Tibial artery (tissue), 4 donors: Measurements from ENCODE around the gene PGAP2.
"Not testable (repeated sequence)": the region's sequence is repeated elsewhere in the genome, so short reads cannot be mapped to it uniquely, and the experiment has no call there.

Experiments
- DNase-seq, 2 donors: peaks; one replicate each; pipeline ENCODE4 v3.0.0-alpha.2; 2019
- H3K27ac ChIP-seq, 2 donors: fragments of 200-600 bp; sonication (generic) in 1 of 2; 1 replicate in 1 of 2; 2 replicates in 1 of 2; pipeline ENCODE4 v1.5.1; 2018 to 2019; ENCODE audit warnings: mild to moderate bottlenecking in 1 of 2
- H3K27me3 ChIP-seq, 2 donors: fragments of 200-600 bp; sonication (generic) in 1 of 2; one replicate each; pipeline versions ENCODE4 v1.5.1 to v1.6.0; 2016 to 2019
- H3K36me3 ChIP-seq, 3 donors: fragments of 200-600 bp; sonication (generic) in 2 of 3; one replicate each; pipeline ENCODE4 v1.5.1; 2016 to 2019; ENCODE audit warnings: mild to moderate bottlenecking in 2 of 3
- H3K4me1 ChIP-seq, 4 donors: fragments of 200-600 bp; sonication (generic) in 2 of 4; 1 replicate in 3 of 4; 2 replicates in 1 of 4; pipeline ENCODE4 v1.5.1; 2016 to 2019
- H3K4me3 ChIP-seq, 2 donors: fragments of 200-600 bp; sonication (generic) in 1 of 2; 1 replicate in 1 of 2; 2 replicates in 1 of 2; pipeline ENCODE4 v1.5.1; 2018 to 2019; ENCODE audit warnings: mild to moderate bottlenecking in 2 of 2
- H3K9me3 ChIP-seq, 3 donors: fragments of 200-600 bp; sonication (generic) in 1 of 3; one replicate each; pipeline ENCODE4 v1.5.1; 2016 to 2019
- intact Hi-C: fragments of 100-400 bp; cut with DNase I; formaldehyde crosslinking; loops from one replicate; pipeline ENCODE4 v1.15.0; 2023; ENCODE audit warnings: low total_unique reads
- TF ChIP-seq, protein P1 (sequence below), 2 experiments: fragments of 200-600 bp in 1 of 2; fragments of 450-650 bp in 1 of 2; IDR thresholded peaks; one replicate each; pipeline ENCODE4 v1.5.1; 2017 to 2019; ENCODE audit warnings: antibody characterized with exemption in 2 of 2, mild to moderate bottlenecking in 1 of 2, moderate library complexity in 1 of 2

PGAP2 gene

GRCh38 chr11:3855808-3856491 lies 47.6 kb downstream of the PGAP2 start:
- intact Hi-C loops = loop anchor here (2.0 to 5.0 kb wide), 2 partner anchors 91 to 217 kb away; no protein-coding TSS in a partner anchor
- no peaks in the 10 kb centered on the region for H3K36me3 ChIP-seq
- H3K27me3 ChIP-seq = no peaks in the 10 kb centered on the region
- H3K9me3 ChIP-seq = no peaks in the 10 kb centered on the region
- H3K4me1 ChIP-seq = peaks cover 0 to 53% (median 46%) of the 10 kb centered on the region in 4 donors
- TF ChIP-seq, protein P1, sequence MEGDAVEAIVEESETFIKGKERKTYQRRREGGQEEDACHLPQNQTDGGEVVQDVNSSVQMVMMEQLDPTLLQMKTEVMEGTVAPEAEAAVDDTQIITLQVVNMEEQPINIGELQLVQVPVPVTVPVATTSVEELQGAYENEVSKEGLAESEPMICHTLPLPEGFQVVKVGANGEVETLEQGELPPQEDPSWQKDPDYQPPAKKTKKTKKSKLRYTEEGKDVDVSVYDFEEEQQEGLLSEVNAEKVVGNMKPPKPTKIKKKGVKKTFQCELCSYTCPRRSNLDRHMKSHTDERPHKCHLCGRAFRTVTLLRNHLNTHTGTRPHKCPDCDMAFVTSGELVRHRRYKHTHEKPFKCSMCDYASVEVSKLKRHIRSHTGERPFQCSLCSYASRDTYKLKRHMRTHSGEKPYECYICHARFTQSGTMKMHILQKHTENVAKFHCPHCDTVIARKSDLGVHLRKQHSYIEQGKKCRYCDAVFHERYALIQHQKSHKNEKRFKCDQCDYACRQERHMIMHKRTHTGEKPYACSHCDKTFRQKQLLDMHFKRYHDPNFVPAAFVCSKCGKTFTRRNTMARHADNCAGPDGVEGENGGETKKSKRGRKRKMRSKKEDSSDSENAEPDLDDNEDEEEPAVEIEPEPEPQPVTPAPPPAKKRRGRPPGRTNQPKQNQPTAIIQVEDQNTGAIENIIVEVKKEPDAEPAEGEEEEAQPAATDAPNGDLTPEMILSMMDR (IDR thresholded peaks at IDR 0.05) = no peak
- peak overlapping the region; percentile 93 to 98 for H3K27ac ChIP-seq
- DNase-seq = peak; percentile 54 to 77
- peak overlapping the region; percentile 89 to 93 for H3K4me3 ChIP-seq

GRCh38 chr11:3856856-3857553 lies 48.6 kb downstream of the PGAP2 start:
- peaks cover 0 to 62% (median 51%) of the 10 kb centered on the region in 4 donors for H3K4me1 ChIP-seq
- intact Hi-C loops = loop anchor here (5.0 kb wide), 1 partner anchor 90 kb away; no protein-coding TSS in a partner anchor

DNA sequence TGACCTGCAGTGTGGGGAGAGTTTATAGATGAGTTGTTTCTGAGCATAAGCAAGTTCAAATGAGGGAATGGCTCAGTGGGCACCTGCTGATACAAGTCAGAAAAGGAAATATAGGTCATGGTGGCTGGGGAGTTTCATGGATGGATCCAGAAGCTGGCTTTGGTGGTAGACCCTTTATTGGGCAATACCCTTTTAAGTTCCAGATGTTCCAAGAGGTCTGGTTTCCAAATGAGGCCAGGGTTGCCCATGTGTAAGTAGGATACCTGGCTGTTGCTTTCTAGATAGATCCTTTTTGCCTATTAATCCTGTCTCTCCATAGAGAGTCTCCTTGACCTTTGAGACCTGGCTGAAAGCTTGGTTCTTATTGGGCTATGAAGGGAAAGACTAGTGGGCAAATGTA lies 49.3 kb downstream of the PGAP2 start:
- peaks cover 0 to 62% (median 51%) of the 10 kb centered on the region in 4 donors for H3K4me1 ChIP-seq

More at GRCh38 chr11:3856856-3857553, 48.6 kb downstream of the PGAP2 start:
- Histone ChIP-seq H3K27ac (peak overlapping the region; percentile 93 to 98), H3K27me3 (no peaks in the 10 kb centered on the region), H3K36me3 (no peaks in the 10 kb centered on the region), H3K9me3 (no peaks in the 10 kb centered on the region), H3K4me3 (peak overlapping the region; percentile 89 to 93)
- no peak for DNase-seq
- TF ChIP-seq, protein P1 (IDR thresholded peaks at IDR 0.05) = no peak

DNA sequence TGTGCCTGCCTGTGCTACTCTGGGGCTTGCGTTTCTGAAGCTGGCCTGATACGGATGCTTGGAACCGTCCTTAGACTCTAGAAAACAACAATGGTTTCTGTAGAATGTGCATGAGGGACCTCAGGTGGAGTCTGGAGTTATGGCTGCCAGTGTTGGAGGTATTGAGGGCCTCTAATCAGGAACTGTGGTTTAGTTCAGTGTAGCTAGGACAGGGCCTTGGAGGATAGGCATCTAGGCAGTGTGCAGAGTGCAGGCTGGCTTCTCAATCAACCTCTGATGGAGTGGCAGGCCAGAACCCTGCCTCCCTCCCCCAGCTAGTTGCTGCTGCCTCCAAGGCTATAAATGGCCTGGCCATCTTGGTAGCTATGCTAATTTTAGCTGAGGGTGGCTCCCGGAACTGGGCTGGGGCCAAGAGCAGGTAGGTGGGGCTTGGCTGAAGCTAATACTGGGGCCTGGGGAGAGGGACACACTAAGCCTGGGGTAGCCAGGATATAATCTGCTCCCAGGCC lies 51.1 kb downstream of the PGAP2 start:
- Histone ChIP-seq H3K36me3 (no peaks in the 10 kb centered on the region), H3K4me3 (peak overlapping the region; percentile 9 to 27), H3K27ac (peak overlapping the region; percentile 39 to 98), H3K4me1 (peaks cover 0 to 59% (median 50%) of the 10 kb centered on the region in 4 donors), H3K27me3 (no peaks in the 10 kb centered on the region), H3K9me3 (no peaks in the 10 kb centered on the region)
- intact Hi-C loops = loop anchor here (5.0 kb wide), 1 partner anchor 88 kb away; no protein-coding TSS in a partner anchor
- peak; percentile 36 to 82 for DNase-seq
- TF ChIP-seq, protein P1 (IDR thresholded peaks at IDR 0.05) = no peak

More for the DNA sequence above, 49.3 kb downstream of the PGAP2 start:
- Histone ChIP-seq H3K9me3 (no peaks in the 10 kb centered on the region), H3K27me3 (no peaks in the 10 kb centered on the region), H3K36me3 (no peaks in the 10 kb centered on the region), H3K27ac (peak overlapping the region; percentile 9 to 98), H3K4me3 (peak overlapping the region; percentile 89 to 93)
- intact Hi-C loops = loop anchor here (5.0 kb wide), 1 partner anchor 90 kb away; no protein-coding TSS in a partner anchor
- TF ChIP-seq, protein P1 (IDR thresholded peaks at IDR 0.05) = no peak
- no peak for DNase-seq

DNA sequence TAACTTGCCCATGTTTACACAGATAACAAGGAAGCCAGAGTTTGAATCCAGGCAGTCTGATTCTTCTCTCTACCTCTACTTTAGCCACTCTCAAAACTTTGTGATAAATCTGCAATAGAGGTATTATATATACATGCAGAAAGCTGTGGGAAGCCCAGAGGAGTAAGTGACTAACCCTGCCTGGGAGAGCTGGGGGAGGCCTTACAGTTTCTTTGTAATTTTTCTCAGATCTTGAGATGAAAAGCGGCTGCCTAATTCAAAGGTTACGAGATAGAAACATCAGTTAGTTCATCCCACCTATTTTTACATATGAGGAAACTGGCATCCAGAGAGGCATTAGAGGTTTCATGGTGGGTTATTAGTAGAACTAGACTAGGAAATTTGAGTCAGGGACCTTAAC lies 52.0 kb downstream of the PGAP2 start:
- H3K27ac ChIP-seq = peak overlapping the region; percentile 39 to 98
- peaks cover 0 to 64% (median 51%) of the 10 kb centered on the region in 4 donors for H3K4me1 ChIP-seq

GRCh38 chr11:3860898-3861393 lies 52.6 kb downstream of the PGAP2 start:
- intact Hi-C loops = not testable (repeated sequence)

More for the DNA sequence above, 52.0 kb downstream of the PGAP2 start:
- TF ChIP-seq, protein P1 (IDR thresholded peaks at IDR 0.05) = no peak
- no peak overlapping the region for H3K4me3 ChIP-seq
- H3K9me3 ChIP-seq = no peaks in the 10 kb centered on the region
- H3K36me3 ChIP-seq = no peaks in the 10 kb centered on the region
- no peak for DNase-seq
- intact Hi-C loops = no loop called here
- H3K27me3 ChIP-seq = no peaks in the 10 kb centered on the region

More at GRCh38 chr11:3860898-3861393, 52.6 kb downstream of the PGAP2 start:
- H3K36me3 ChIP-seq, H3K9me3 ChIP-seq, H3K4me3 ChIP-seq, H3K27me3 ChIP-seq, DNase-seq: not testable (repeated sequence)
- peak overlapping the region in 1 of 2 donors; percentile 98 for H3K27ac ChIP-seq
- peaks cover 0 to 69% (median 57%) of the 10 kb centered on the region in 4 donors for H3K4me1 ChIP-seq
